ENCODE data around the gene ATF6.

DNA sequence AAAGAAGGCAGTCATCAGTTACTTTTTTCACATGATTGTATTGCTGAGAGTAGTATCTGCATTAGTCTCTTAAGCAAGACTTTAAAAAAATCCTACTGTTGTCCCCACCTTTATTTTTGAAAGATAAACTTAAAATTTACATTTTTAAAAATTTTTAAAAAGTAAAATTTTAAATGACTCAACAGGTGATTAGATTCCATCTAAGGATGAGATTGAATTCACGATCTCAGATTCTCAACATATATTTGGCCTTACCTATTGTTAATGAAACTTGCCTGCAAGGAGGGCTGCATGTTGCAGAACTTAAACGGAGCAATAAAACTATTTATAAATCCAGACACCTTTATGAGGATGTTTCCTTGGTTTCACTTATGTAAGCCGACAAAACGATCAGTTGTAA lies 182.3 kb downstream of the ATF6 start:
- TF ChIP-seq, protein P1, sequence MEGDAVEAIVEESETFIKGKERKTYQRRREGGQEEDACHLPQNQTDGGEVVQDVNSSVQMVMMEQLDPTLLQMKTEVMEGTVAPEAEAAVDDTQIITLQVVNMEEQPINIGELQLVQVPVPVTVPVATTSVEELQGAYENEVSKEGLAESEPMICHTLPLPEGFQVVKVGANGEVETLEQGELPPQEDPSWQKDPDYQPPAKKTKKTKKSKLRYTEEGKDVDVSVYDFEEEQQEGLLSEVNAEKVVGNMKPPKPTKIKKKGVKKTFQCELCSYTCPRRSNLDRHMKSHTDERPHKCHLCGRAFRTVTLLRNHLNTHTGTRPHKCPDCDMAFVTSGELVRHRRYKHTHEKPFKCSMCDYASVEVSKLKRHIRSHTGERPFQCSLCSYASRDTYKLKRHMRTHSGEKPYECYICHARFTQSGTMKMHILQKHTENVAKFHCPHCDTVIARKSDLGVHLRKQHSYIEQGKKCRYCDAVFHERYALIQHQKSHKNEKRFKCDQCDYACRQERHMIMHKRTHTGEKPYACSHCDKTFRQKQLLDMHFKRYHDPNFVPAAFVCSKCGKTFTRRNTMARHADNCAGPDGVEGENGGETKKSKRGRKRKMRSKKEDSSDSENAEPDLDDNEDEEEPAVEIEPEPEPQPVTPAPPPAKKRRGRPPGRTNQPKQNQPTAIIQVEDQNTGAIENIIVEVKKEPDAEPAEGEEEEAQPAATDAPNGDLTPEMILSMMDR (IDR thresholded peaks at IDR 0.05 in 2 of 3, conservative IDR thresholded peaks at IDR 0.05 in 1 of 3; ENCODE audit: borderline replicate concordance in 1 of 3, insufficient read depth in 1 of 3, low read depth in 2 of 3, low read length in 2 of 3), result no peak
- TF ChIP-seq SIN3A (IDR thresholded peaks at IDR 0.05; ENCODE audit: low read depth) (no peak), YY1 (IDR thresholded peaks at IDR 0.05; ENCODE audit: extremely low read depth, insufficient replicate concordance, low read depth, low read length) (no peak), RAD21 (IDR thresholded peaks at IDR 0.05; ENCODE audit: low read depth) (no peak)
- TF ChIP-seq, protein P2, sequence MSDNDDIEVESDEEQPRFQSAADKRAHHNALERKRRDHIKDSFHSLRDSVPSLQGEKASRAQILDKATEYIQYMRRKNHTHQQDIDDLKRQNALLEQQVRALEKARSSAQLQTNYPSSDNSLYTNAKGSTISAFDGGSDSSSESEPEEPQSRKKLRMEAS (IDR thresholded peaks at IDR 0.05), result no peak

Data from HCT116 (cell line).